ENCODE results near the gene KPNA6.
"Not testable (repeated sequence)": the region's sequence is repeated elsewhere in the genome, so short reads cannot be mapped to it uniquely, and the experiment has no call there.

KPNA6 gene

GRCh38 chr1:32143302-32143695 lies 35.4 kb downstream of the KPNA6 start:
- not testable (repeated sequence) for FAIRE-seq

DNA sequence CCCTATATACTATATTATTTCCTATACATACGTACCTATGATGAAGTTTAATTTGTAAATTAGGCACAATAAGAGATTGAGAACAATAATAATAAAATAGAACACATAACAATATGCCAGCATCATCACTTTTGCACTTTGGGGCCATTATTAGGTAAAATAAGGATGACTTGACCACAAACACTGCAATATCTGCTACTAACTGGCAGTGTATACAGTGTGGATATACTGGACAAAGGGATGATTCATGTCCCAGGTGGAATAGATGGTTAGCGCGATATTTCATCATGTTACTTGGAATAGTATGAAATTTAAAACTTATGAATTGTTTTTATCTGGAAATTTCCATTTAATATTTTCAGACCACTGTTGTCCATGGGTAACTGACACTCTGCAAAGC lies 36.2 kb downstream of the KPNA6 start:
- FAIRE-seq, result no peak

- not testable (repeated sequence) for FAIRE-seq
These were observed 39.9 kb downstream of the KPNA6 start for GRCh38 chr1:32147799-32148198.

DNA sequence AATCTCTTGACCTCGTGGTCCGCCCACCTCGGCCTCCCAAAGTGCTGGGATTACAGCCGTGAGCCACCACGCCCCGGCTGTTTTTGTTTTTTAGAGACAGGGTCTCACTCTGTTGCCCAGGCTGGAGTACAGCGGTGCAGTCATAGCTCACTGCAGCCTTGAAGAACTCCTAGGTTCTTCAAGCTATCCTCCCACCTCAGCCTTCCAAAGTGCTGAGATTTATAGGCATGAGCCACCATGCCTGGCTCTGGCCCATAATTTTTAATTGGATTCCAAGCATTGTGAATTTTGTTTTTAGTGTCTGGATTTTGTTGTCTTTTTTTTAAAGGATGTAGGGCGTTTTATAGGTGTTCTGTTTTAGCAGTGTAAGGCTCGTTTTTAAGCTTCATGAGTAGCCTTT lies 43.0 kb downstream of the KPNA6 start:
- FAIRE-seq, result no peak

GRCh38 chr1:32151319-32151787 lies 43.5 kb downstream of the KPNA6 start:
- FAIRE-seq, result no peak

DNA sequence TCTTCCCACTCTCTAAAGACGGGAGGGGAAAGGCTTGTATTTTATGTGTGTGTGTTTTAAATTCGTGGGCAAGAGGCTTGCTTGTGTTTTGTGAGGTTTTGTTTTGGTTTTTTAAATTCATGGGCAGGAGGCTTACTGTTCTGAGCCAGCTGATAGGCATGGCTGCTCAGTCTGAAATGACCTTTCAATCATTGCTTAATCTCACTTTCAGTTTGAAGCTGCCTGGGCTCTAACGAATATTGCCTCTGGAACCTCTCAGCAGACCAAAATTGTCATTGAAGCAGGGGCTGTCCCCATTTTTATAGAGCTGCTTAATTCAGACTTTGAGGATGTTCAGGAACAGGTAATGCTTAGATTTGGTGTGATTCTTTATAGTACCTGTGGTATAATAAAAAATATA lies 51.3 kb downstream of the KPNA6 start:
- no peak for FAIRE-seq

- FAIRE-seq, result no peak
These were observed 55.5 kb downstream of the KPNA6 start for GRCh38 chr1:32163405-32163804.

- not testable (repeated sequence) for FAIRE-seq
These were observed 57.8 kb downstream of the KPNA6 start for GRCh38 chr1:32165633-32166032.

DNA sequence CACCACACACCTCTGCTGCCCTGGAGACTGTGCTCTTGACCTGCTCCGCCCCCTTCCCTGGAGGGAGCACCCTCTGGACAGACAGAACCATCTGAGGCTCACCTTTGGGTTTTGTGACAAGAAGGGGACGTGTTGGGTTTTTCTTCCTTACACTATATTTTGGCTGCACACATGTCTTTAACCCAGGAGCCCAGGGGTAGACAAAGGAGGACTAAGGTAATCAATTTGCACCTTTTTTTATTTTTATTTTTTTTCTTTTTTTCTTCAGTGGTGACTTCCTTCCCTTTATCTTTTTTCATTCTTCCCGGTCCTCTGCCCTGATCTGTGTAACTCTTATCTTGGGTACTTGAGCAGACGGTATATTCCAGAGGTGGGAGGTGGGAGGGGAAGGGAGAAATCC lies 63.1 kb downstream of the KPNA6 start:
- no peak for FAIRE-seq

- FAIRE-seq, result no peak
These were observed 64.9 kb downstream of the KPNA6 start for GRCh38 chr1:32172621-32173245.

- peak; percentile 88 for FAIRE-seq
These were observed 70.7 kb downstream of the KPNA6 start for GRCh38 chr1:32178380-32179192.

- FAIRE-seq, result no peak
These were observed 71.3 kb downstream of the KPNA6 start for GRCh38 chr1:32179193-32179442.

DNA sequence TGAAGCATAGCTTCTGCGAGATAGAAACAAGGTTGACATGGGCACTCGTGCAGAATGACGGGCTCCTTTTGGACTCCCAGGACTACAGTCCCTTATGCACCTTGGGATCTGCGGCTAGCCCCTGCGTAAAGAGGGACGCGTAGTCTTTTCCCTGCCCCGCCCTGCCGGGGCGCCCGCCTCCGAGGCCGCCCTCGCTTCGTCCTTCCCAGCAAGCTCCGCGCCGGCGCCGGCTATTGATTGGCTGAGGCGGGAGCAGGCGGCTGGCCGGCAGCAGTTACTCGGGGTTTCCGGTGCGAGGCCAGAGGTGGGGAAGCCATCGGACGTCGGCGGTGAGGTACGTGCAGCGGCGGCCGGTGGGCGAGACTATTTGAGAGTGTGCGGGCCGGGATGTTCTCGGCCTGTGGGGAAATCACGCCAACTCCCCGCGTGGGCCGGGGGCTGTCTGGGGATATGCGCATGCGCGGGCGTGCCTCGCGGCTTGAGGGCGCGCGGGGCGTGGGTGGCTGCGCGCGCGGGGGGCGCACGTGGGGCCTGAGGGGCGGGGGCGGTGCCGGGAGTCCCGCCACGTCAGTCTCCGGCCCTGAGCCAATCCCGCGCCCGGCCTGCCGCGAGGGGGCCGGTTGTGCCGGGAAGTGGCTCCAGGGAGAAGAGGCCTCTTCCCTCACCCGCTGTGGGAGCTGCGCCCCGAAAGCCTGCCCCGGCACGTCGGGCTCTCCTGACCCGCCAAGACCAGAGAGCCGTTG lies 71.8 kb downstream of the KPNA6 start, which contains the start of gene TXLNA:
TSS of gene TXLNA (plus strand) at position 233 of the 743 bp plus-strand sequence. CDS start 671 bp downstream, outside the sequence.
- FAIRE-seq, result no peak

GRCh38 chr1:32180186-32181060 lies 72.6 kb downstream of the KPNA6 start:
- no peak for FAIRE-seq

GRCh38 chr1:32181065-32181464 lies 73.2 kb downstream of the KPNA6 start:
- FAIRE-seq, result no peak

GRCh38 chr1:32181563-32181962 lies 73.7 kb downstream of the KPNA6 start:
- FAIRE-seq, result no peak

- FAIRE-seq, result no peak
These were observed 74.2 kb downstream of the KPNA6 start for GRCh38 chr1:32182060-32182459.

DNA sequence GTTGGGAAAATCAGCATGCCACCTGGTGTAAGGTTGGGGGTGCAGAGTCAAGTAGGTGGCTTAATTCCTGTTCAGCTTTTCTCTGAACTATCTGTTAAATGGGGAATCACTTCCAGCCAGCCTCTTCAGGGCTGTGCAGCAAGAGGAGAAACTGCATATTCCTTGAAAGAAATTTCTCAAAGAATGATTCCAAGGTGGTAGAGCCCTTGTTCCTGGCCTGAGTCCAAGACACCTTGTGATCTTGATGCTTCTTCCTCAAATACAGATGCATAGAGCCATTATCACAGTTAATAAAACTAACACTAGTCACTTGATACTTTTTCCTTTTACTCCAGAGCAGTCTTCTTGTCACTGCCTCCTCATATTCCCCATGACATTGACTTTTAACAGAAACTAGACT lies 76.8 kb downstream of the KPNA6 start:
- FAIRE-seq, result no peak

GRCh38 chr1:32186077-32186476 lies 78.2 kb downstream of the KPNA6 start:
- FAIRE-seq, result no peak

DNA sequence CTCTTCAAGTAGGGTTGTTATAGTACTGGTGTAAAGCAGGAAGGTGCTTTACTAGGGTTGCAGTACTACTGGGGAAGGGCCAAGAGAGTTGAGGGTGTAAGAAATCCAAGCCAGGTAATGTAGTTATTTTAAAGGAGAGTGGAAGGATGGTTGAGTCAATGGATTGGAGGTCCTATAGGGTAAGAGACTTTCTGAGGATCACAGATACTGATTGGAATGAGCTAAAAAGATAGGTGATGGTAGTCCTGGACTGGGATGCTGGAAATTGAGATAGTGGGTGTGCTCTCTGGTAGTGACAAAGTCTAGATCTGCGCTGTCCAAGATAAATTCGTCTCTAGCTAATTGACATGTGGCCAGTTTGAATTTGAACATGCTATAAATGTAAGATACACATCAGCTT lies 78.6 kb downstream of the KPNA6 start:
- FAIRE-seq, result no peak

DNA sequence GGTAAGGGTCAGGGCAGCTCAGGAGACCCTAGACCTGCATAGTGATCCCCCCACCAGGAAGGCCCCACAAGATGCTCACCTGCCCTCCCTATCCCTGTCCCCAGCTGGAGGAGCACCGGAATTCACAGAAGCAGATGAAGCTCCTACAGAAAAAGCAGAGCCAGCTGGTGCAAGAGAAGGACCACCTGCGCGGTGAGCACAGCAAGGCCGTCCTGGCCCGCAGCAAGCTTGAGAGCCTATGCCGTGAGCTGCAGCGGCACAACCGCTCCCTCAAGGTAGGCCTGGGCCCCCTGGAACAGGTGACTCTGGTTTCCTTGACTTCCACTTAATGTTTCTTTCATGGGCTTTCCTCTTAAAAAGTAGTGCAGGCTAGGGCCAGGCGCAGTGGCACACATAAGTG lies 80.0 kb downstream of the KPNA6 start:
- no peak for FAIRE-seq

DNA sequence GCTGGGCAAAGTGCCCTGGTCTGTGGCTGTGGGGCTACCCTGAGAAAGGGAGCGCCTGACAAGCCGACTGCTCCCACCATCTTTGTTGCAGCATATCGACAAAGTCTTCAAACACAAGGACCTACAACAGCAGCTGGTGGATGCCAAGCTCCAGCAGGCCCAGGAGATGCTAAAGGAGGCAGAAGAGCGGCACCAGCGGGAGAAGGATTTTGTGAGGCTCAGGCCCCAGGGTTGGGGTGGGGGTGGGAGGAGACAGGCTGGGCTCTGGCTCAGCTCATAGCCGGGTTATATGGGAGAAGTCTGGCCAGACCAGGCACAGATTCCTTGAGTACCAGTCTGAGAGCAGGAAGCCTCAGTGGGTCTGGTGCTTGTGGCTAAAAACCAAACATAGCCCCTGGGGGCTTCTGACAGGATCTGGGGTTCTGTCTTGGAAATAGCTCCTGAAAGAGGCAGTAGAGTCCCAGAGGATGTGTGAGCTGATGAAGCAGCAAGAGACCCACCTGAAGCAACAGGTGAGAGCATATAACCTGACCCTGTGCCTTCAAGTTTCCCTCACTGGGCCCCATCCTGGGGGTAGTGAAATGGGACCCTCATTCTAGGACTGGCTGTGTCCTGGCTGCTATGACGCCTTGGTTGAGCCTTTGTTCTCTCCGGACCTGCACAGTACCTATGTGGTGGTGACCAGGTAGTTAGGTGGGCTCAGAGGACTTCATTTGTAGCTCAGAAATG lies 84.5 kb downstream of the KPNA6 start:
- FAIRE-seq, result no peak
